ENCODE results near the gene DAAM2.

The DAAM2 gene

DNA sequence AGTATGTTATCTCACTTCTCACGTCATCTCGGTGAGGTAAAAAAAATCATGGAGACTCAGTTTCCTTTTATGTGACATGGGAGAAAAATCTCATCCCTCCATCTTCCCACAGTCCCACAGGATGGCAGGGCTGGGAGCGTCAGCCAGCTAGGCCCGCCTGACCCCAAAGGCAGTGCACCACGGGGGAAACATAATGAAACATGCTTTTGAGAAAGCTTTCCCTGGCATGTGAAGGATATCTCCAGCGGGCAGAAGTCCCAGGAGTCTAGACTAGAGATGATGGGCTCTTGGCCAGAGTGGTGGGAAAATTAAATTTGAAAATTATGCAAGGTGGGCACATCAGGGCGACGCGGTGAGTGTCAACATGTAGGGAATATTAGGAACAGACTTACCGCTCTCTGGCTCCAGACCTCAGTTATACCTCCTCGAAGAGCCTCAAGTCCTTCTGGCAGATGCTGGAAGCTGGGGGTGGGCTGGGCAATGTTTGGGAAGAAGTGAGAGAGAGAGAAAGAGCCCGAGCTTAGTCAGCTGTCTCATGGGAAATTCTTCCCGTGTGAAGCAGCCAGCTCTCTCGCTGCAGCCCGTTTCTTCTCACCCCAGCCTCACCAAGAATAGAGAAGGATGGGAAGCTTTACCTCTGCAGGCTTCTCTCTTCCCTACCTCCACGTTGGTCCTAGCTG, 89.8 kb downstream of the DAAM2 start:
- no peak for DNase-seq (ENCODE audit: extremely low read depth in 1 of 2, low read depth in 1 of 2)

DNA sequence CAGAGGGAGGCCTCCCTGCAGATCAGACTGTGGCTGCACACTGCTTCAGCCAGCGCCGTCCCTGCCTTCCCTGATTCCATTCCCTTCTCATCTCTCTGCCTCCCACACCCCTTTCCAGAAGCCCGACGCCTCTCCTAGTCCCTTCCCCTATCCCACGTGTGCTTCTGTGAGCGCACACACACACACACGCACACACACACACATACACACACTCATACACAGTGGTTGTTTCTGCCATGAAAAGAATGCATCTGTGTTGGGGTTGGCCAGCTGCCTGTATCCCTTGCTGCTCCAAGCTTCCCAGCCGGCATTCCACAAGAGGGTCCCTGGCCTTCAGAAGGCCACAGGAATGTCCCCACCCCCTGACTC, 90.3 kb downstream of the DAAM2 start:
- DNase-seq (ENCODE audit: extremely low read depth in 1 of 2, low read depth in 1 of 2): no peak

- no peak for DNase-seq (ENCODE audit: extremely low read depth in 1 of 2, low read depth in 1 of 2)
These were observed 92.5 kb downstream of the DAAM2 start for GRCh38 chr6:39884696-39885095.

DNA sequence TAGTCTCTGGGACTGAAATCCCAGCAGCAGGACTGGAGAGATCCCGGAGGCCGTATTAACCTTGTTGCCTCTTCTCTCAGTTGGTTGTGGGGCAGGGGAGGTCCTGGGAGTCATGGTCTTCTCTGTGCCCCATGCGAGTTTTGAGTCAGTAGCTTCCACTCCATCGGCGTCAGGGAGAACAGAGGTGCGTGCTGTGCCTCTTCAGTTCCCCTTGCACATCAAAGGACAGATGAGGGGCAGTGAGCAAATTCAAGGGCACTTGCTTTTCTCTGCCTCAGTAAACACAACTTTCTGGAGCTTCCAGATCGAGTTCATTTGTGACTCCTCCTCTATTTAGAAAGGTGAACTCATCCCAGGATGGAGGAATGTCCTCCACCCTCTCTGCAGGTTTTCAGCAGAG, 93.5 kb downstream of the DAAM2 start:
- DNase-seq (ENCODE audit: extremely low read depth in 1 of 2, low read depth in 1 of 2): no peak

DNA sequence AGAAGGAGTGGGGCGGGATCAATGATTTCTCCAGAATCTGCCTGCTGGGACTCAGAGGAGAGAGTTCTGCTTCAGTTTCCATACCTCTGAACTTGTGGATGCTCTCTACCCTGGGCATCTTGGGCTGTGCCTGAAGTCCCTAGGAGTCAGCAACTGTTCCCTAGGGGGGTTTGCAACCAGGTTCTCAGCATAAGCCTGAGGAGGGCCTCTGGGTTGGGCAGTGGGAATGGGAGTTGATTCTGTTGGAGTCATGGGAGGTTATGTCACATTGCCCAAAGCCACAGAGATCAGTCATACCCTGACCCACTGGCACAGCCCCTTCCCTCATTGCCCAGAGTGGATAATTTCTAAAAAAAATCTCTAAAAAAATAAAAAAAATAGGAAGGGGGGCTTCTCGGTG, 94.7 kb downstream of the DAAM2 start:
- no peak for DNase-seq (ENCODE audit: extremely low read depth in 1 of 2, low read depth in 1 of 2)

GRCh38 chr6:39887692-39888450, 95.7 kb downstream of the DAAM2 start:
- no peak for DNase-seq (ENCODE audit: extremely low read depth in 1 of 2, low read depth in 1 of 2)

- no peak for DNase-seq (ENCODE audit: extremely low read depth in 1 of 2, low read depth in 1 of 2)
These were observed 97.1 kb downstream of the DAAM2 start for GRCh38 chr6:39889229-39889628.

- DNase-seq (ENCODE audit: extremely low read depth in 1 of 2, low read depth in 1 of 2): no peak
These were observed 99.2 kb downstream of the DAAM2 start for GRCh38 chr6:39891353-39891752.

- no peak for DNase-seq (ENCODE audit: extremely low read depth in 1 of 2, low read depth in 1 of 2)
These were observed 99.8 kb downstream of the DAAM2 start for GRCh38 chr6:39891976-39892375.

GRCh38 chr6:39892490-39893129, 100.4 kb downstream of the DAAM2 start:
- no peak for DNase-seq (ENCODE audit: extremely low read depth in 1 of 2, low read depth in 1 of 2)

GRCh38 chr6:39893286-39893685, 101.1 kb downstream of the DAAM2 start:
- DNase-seq (ENCODE audit: extremely low read depth in 1 of 2, low read depth in 1 of 2): no peak

- no peak for DNase-seq (ENCODE audit: extremely low read depth in 1 of 2, low read depth in 1 of 2)
These were observed 104.5 kb downstream of the DAAM2 start for GRCh38 chr6:39896701-39897100.

DNA sequence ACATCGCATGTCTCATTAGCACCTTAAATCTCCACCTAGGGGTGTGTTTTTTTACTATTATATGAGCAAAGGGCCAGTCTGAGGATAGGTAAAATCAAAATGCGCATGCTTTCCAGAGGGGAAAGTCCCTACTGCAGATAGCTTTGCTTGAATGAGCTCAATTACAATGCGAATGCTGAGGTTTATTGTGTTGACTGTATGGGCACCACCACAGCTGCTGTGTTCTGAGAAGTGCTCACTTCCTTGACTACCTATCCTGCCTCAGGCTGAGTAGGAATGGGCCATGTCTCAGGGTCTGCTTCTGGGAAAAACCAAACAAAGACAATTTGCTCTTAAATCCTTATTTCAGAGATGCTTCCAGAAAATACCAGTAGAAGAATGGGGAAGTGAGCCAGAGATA, 105.5 kb downstream of the DAAM2 start:
- DNase-seq (ENCODE audit: extremely low read depth in 1 of 2, low read depth in 1 of 2): no peak

DNA sequence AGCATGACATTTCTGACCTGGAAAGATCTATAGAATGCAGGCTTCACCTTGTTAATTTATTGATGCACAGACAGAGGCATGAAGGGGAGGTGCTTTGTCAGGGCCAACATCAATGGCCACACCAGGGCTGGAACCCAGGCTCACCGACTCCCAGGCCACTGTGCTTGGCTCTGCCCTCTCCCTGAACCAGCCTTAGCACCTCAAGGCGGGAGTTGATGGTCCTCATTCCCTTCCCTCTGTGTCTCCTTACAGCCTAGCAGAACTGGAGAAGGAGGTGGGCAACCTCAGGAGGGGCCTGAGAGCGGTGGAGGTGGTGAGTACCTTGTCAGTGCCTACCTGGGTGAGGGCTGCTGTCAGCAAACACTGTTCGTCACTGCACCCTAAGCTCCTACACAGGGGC, 106.4 kb downstream of the DAAM2 start:
- no peak for DNase-seq (ENCODE audit: extremely low read depth in 1 of 2, low read depth in 1 of 2)

DNA sequence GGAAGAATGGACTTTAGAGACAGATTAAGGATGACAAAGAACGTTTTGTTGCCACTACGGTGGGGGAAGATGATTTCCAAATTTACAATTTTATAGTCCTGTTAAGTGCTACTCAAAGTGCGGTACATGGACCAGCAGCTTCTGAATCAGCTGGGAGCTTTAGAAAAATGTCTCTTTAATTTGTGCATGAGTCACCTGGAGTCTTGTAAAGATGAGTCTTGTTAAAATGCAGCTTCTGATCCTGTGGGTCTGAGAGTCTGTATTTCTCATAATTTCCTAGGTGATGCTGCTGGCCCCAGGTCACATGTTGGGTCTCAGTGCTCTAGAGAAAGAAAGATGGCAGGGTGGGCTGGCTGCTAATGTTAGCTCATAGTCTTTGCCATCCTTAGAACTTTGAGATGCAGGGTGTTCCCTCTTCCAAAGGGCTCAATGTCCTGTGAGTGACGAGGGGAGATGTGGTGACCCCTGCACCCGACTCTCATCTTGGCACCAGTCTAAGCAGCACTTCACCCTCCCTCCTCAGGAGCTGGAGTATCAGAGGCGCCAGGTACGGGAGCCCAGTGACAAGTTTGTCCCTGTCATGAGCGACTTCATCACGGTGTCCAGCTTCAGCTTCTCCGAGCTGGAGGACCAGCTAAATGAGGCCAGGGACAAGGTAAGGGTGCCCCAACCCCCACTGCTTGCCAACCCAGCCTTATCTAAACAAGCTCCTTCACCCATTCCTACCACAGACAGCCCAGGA, 107.5 kb downstream of the DAAM2 start:
- no peak for DNase-seq (ENCODE audit: extremely low read depth in 1 of 2, low read depth in 1 of 2)

GRCh38 chr6:39901116-39901655, 109.0 kb downstream of the DAAM2 start:
- DNase-seq (ENCODE audit: extremely low read depth in 1 of 2, low read depth in 1 of 2): no peak

GRCh38 chr6:39901670-39902069, 109.5 kb downstream of the DAAM2 start:
- no peak for DNase-seq (ENCODE audit: extremely low read depth in 1 of 2, low read depth in 1 of 2)

GRCh38 chr6:39902136-39902535, 110.0 kb downstream of the DAAM2 start:
- no peak for DNase-seq (ENCODE audit: extremely low read depth in 1 of 2, low read depth in 1 of 2)

DNA sequence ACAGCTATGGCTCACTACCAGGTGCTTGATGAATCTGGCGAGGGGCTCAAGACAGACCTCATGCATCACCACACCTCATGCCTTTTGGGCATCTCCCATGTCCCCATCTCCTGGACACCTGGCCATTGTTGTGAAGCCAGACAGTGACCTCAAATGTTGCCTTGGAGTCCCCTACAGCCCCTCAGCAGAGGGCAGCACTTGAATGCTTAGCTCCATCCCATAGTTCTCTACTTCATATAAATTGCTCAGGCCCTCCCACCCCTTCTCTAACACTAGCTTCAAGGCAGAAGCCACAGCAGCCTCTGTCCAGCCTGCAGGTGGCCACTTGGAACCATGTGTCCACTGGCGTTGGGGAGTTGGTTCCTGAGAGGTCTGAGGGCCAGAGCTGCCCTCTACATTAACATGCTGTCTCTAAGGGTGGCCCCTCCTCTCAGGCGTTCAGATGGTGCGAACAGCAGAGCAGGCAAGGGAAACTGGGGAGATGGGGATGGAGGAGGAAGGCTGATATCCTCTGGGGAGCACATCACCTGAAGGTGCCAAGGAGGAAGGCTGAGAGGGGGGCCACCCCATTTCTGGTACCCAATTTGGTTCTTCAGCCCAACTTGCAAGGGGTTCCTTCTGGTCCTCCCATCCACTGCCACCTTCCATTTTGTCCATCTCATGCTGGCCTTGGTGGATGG, 110.8 kb downstream of the DAAM2 start:
- no peak for DNase-seq (ENCODE audit: extremely low read depth in 1 of 2, low read depth in 1 of 2)

DNA sequence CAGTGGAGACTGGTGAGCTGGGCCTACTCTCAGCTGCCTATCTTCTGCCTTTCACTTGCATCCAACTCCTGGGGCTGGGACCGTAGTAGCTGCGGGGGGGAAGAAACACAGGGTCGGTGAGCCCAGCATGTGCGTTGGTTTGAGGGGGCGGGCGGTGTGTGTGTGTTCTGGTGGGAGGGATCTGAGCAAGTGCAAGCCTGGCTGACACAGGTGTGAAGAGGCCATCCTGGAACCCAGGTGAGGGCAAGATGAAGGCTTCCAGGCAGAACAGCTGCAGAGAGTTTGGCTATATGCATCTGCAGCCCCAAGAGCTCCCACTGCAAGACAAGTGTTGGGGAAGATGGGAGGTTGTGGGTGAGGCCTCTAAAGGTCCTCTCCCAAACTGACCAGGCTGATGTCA, 111.5 kb downstream of the DAAM2 start:
- DNase-seq (ENCODE audit: extremely low read depth in 1 of 2, low read depth in 1 of 2): no peak
